Transverse colon (tissue), 3 donors: ENCODE measurements around the gene IL26.

Experiments used
- EP300 ChIP-seq: sonication (generic); formaldehyde crosslinking; IDR thresholded peaks from one replicate; pipeline ENCODE4 v1.6.1; 2017; ENCODE audit warnings: antibody characterized with exemption, low read depth
- POLR2A ChIP-seq: fragments of 450-650 bp; IDR thresholded peaks from one replicate; pipeline ENCODE4 v1.6.1; 2016; ENCODE audit warnings: antibody characterized with exemption, mild to moderate bottlenecking, moderate library complexity
- TF ChIP-seq, protein P1 (sequence below), 5 experiments: fragments of 200-600 bp in 3 of 5; fragments of 450-650 bp in 2 of 5; sonication (generic) in 3 of 5; IDR thresholded peaks; 1 replicate in 2 of 5; 2 replicates in 3 of 5; pipeline ENCODE4 v1.5.1; 2016 to 2017; ENCODE audit warnings: antibody characterized with exemption in 5 of 5, inconsistent platforms in 3 of 5, mild to moderate bottlenecking in 2 of 5, moderate library complexity in 1 of 5

DNA sequence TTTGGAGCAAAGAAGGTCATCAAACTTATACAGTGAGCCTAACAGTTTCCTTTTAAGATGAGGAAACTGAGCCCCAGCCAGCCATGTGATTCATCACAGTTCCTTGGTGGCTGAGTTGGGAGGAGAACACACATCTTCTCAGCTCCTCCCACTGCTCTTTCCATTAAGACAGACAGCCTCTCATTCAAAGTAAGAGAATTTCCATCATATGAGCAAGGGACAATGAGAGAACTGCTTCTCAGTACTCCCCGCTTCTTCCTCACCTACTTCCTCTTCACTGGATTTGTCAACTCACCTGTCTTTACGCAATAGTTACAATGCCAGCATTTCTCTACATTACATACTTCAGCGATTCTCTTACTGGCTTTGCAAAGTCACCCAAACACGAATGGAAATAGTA is 68.2 kb downstream of the IL26 start:
- TF ChIP-seq, protein P1, sequence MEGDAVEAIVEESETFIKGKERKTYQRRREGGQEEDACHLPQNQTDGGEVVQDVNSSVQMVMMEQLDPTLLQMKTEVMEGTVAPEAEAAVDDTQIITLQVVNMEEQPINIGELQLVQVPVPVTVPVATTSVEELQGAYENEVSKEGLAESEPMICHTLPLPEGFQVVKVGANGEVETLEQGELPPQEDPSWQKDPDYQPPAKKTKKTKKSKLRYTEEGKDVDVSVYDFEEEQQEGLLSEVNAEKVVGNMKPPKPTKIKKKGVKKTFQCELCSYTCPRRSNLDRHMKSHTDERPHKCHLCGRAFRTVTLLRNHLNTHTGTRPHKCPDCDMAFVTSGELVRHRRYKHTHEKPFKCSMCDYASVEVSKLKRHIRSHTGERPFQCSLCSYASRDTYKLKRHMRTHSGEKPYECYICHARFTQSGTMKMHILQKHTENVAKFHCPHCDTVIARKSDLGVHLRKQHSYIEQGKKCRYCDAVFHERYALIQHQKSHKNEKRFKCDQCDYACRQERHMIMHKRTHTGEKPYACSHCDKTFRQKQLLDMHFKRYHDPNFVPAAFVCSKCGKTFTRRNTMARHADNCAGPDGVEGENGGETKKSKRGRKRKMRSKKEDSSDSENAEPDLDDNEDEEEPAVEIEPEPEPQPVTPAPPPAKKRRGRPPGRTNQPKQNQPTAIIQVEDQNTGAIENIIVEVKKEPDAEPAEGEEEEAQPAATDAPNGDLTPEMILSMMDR (IDR thresholded peaks at IDR 0.05) = no peak
- TF ChIP-seq POLR2A = no peak
- no peak for TF ChIP-seq EP300
